Osteoblast (primary cell): ENCODE measurements around the gene LRP1B. TPM values are rescaled to one million over a fixed set of nuclear protein-coding genes. Genes with fewer than 3 reads are reported as not detected.

Experiments used
- DNase-seq: peaks from one replicate; pipeline ENCODE4 v3.0.0; 2011; ENCODE audit warnings: low spot score, mixed read lengths; ENCODE audit not compliant: insufficient read length; ENCODE audit errors: missing footprints
- H2AFZ ChIP-seq: 2 replicates; pipeline ENCODE4 v1.6.0; 2011; ENCODE audit warnings: mild to moderate bottlenecking, low read length
- H3K27ac ChIP-seq: 2 replicates; pipeline ENCODE4 v1.5.1; 2011; ENCODE audit warnings: mild to moderate bottlenecking, low read depth, low read length, moderate library complexity
- H3K27me3 ChIP-seq: 2 replicates; pipeline ENCODE4 v1.6.0; 2012; ENCODE audit warnings: mild to moderate bottlenecking, control low read depth, inconsistent platforms, low read length, moderate library complexity; ENCODE audit not compliant: insufficient read depth
- H3K36me3 ChIP-seq: 2 replicates; pipeline ENCODE4 v1.5.1; 2011; ENCODE audit warnings: mild to moderate bottlenecking, low read length, control low read depth, moderate library complexity; ENCODE audit not compliant: insufficient read depth
- H3K4me1 ChIP-seq: 2 replicates; pipeline ENCODE4 v1.5.1; 2011; ENCODE audit warnings: mild to moderate bottlenecking, low read length, control low read depth, moderate library complexity; ENCODE audit not compliant: insufficient read depth
- H3K4me2 ChIP-seq: 2 replicates; pipeline ENCODE4 v1.6.0; 2011; ENCODE audit warnings: mild to moderate bottlenecking, low read length; ENCODE audit not compliant: insufficient read depth
- H3K4me3 ChIP-seq: fragments of 200-600 bp; sonication (generic); 3 replicates; pipeline ENCODE4 v1.5.1; 2012; ENCODE audit warnings: mild to moderate bottlenecking, low read length, inconsistent platforms; ENCODE audit not compliant: insufficient read depth
- H3K79me2 ChIP-seq: 2 replicates; pipeline ENCODE4 v1.6.0; 2012; ENCODE audit warnings: mild to moderate bottlenecking, low read length, control low read depth, inconsistent platforms; ENCODE audit not compliant: insufficient read depth
- H3K9me3 ChIP-seq: 2 replicates; pipeline ENCODE4 v1.5.1; 2011; ENCODE audit warnings: low read depth, low read length, control low read depth
- H4K20me1 ChIP-seq: 2 replicates; pipeline ENCODE4 v1.6.0; 2012; ENCODE audit warnings: mild to moderate bottlenecking, low read length, control low read depth; ENCODE audit not compliant: insufficient read depth
- total RNA-seq: library from RNA; depleted of rRNA; stranded (reverse); fragments of >200 nt; gene quantifications from 2 replicates; pipeline ENCODE4 v1.2.3, GENCODE V29; 2012
- TF ChIP-seq, protein P1 (sequence below): IDR thresholded peaks from 2 replicates; pipeline ENCODE4 v1.5.1; 2011; ENCODE audit warnings: mild to moderate bottlenecking, low read depth, low read length, moderate library complexity; ENCODE audit errors: extremely low read depth

Gene LRP1B
- total RNA-seq, 1 donor = not detected

GRCh38 chr2:141392517-141393213, 738.2 kb downstream of the LRP1B start:
- H3K79me2 ChIP-seq = no peaks in the 10 kb centered on the region
- H3K27me3 ChIP-seq = no peaks in the 10 kb centered on the region
- no peaks in the 10 kb centered on the region for H4K20me1 ChIP-seq
- no peak overlapping the region for H2AFZ ChIP-seq
- no peaks in the 10 kb centered on the region for H3K9me3 ChIP-seq
- H3K36me3 ChIP-seq = no peaks in the 10 kb centered on the region
- H3K4me1 ChIP-seq = no peaks in the 10 kb centered on the region
- TF ChIP-seq, protein P1, sequence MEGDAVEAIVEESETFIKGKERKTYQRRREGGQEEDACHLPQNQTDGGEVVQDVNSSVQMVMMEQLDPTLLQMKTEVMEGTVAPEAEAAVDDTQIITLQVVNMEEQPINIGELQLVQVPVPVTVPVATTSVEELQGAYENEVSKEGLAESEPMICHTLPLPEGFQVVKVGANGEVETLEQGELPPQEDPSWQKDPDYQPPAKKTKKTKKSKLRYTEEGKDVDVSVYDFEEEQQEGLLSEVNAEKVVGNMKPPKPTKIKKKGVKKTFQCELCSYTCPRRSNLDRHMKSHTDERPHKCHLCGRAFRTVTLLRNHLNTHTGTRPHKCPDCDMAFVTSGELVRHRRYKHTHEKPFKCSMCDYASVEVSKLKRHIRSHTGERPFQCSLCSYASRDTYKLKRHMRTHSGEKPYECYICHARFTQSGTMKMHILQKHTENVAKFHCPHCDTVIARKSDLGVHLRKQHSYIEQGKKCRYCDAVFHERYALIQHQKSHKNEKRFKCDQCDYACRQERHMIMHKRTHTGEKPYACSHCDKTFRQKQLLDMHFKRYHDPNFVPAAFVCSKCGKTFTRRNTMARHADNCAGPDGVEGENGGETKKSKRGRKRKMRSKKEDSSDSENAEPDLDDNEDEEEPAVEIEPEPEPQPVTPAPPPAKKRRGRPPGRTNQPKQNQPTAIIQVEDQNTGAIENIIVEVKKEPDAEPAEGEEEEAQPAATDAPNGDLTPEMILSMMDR = no peak
- no peak overlapping the region for H3K4me2 ChIP-seq
- H3K4me3 ChIP-seq = no peak overlapping the region
- DNase-seq = peak; percentile 37
- H3K27ac ChIP-seq = peak overlapping the region; percentile 52

DNA sequence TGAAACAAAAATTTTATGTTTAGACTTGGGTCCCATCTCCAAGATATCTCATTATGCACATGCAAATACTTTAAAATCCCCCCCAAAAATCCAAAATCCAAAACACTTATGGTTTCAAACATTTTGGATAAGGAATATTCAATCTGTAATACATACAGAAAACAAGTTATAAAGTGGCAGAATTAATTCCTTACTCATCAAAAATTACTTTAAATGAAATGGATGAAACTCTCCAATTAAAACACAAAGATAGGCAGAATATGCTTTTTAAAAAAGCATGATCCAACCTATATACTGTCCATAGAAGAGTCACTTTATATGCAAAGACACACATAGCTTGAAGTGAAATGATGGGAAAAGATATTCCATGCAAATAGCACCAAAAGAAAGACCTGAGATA, 744.6 kb downstream of the LRP1B start:
- no peak overlapping the region for H3K4me2 ChIP-seq
- H3K9me3 ChIP-seq = peaks cover 3% of the 10 kb centered on the region
- no peaks in the 10 kb centered on the region for H3K36me3 ChIP-seq
- no peaks in the 10 kb centered on the region for H4K20me1 ChIP-seq
- no peaks in the 10 kb centered on the region for H3K27me3 ChIP-seq
- no peaks in the 10 kb centered on the region for H3K4me1 ChIP-seq
- no peak for DNase-seq
- H3K79me2 ChIP-seq = no peaks in the 10 kb centered on the region
- no peak overlapping the region for H2AFZ ChIP-seq
- no peak overlapping the region for H3K4me3 ChIP-seq
- no peak overlapping the region for H3K27ac ChIP-seq
- TF ChIP-seq, protein P1 = no peak

DNA sequence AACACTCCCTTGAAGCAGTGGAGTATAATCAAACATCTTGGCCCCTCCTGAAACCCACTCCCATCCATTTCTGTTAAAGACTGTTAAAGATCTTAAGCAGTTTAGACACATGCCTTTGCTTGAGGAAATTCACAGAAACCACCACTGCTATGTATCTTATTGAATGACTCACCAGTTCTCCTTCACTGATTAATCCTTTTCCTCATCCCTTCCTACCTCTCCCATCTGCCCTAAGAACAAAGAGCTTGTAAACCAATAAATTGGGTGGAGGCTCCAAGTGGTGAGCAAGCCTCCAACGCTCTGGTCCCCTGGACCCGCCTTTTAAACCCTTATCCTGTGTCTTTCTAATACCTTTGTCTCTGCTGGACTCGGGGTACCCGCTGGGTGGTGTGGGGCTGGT, 746.1 kb downstream of the LRP1B start:
- H3K4me2 ChIP-seq = no peak overlapping the region
- H3K27ac ChIP-seq = no peak overlapping the region
- no peak overlapping the region for H2AFZ ChIP-seq
- H3K9me3 ChIP-seq = peaks cover 3% of the 10 kb centered on the region
- no peaks in the 10 kb centered on the region for H3K4me1 ChIP-seq
- DNase-seq = no peak
- H3K27me3 ChIP-seq = no peaks in the 10 kb centered on the region
- H3K36me3 ChIP-seq = no peaks in the 10 kb centered on the region
- no peaks in the 10 kb centered on the region for H4K20me1 ChIP-seq
- no peaks in the 10 kb centered on the region for H3K79me2 ChIP-seq
- TF ChIP-seq, protein P1 = no peak
- H3K4me3 ChIP-seq = no peak overlapping the region

DNA sequence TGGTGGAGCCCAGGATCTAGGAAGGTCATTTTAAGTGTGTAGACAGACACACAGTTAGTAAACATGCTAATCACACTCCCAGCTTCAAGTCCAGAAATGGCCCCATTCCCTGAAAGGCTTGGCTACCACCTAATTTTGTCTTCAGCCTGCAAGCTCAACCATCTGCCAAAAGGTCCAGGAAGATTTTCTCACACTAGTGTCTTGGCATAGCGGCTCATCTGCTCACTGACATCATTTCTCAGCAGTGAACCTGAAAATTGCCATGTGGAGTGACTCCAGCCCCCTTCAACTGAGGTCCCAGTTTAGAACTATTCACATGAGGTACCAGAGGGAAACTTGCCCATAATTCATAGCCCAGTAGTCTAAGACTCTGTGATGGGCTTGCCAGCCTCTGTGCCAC, 748.9 kb downstream of the LRP1B start:
- no peaks in the 10 kb centered on the region for H3K36me3 ChIP-seq
- H3K4me3 ChIP-seq = no peak overlapping the region
- TF ChIP-seq, protein P1 = no peak
- H2AFZ ChIP-seq = no peak overlapping the region
- H3K4me2 ChIP-seq = no peak overlapping the region
- no peaks in the 10 kb centered on the region for H3K79me2 ChIP-seq
- no peak overlapping the region for H3K27ac ChIP-seq
- no peaks in the 10 kb centered on the region for H3K4me1 ChIP-seq
- H3K27me3 ChIP-seq = no peaks in the 10 kb centered on the region
- no peaks in the 10 kb centered on the region for H4K20me1 ChIP-seq
- no peak for DNase-seq
- peaks cover 3% of the 10 kb centered on the region for H3K9me3 ChIP-seq
